Epithelial cell of esophagus (primary cell): Measurements from ENCODE around the gene PARP8.

ENCODE experiments used
- DNase-seq: peaks from one replicate; pipeline ENCODE4 v3.0.0; 2010; ENCODE audit warnings: low read depth
- H3K4me3 ChIP-seq: 2 replicates; pipeline ENCODE4 v1.5.1; 2011; ENCODE audit warnings: mild to moderate bottlenecking, low read length, control low read depth
- CTCF ChIP-seq: IDR thresholded peaks from 2 replicates; pipeline ENCODE4 v1.5.1; 2011; ENCODE audit warnings: low read depth, mild to moderate bottlenecking, low read length, control low read depth, inconsistent platforms; ENCODE audit not compliant: insufficient read depth; ENCODE audit errors: missing control alignments

Gene PARP8

GRCh38 chr5:50836356-50836755, 169.9 kb downstream of the PARP8 start:
- no peak overlapping the region for H3K4me3 ChIP-seq
- no peak for TF ChIP-seq CTCF
- DNase-seq: no peak

GRCh38 chr5:50839472-50839871, 173.0 kb downstream of the PARP8 start:
- DNase-seq: no peak
- no peak for TF ChIP-seq CTCF
- no peak overlapping the region for H3K4me3 ChIP-seq

DNA sequence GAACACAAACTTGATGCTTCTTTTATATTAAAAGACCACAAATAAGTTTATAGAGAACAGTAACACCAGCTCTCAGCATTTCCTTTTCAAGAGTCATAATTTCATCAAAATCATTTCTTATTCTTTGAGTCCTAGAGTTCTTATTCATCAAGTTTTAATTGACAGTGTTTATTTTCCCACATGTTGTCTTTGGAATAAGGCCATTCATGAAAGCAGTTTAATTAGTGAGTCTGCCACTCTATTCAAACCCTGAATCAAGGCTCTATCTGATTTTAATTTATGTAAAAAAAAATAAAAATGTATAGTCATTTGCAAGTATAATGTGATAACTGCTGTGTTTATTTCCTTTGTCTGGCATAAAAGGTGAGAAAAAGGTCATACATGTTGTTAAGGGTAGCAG, 176.7 kb downstream of the PARP8 start:
- H3K4me3 ChIP-seq: no peak overlapping the region
- no peak for DNase-seq
- no peak for TF ChIP-seq CTCF

DNA sequence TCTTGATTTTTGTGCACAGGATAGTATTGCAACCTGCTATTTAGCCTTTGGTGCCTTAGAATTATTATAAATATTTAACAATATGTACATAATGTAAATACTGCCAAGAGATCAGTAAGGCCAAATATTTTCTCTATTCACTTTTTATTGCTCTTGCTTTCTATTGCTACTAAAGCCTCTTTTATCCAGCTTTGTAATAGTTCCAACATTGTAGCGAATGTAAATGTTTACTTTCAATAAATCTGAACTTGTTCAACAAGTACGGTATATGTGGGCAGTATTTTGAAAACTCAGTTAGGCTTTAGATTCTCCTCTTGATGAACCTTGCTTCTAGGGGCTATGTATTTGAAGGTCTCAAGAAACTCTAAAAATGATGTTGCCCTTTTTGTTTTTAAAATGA, 179.8 kb downstream of the PARP8 start:
- no peak for TF ChIP-seq CTCF
- no peak for DNase-seq
- no peak overlapping the region for H3K4me3 ChIP-seq

GRCh38 chr5:50849554-50849953, 183.1 kb downstream of the PARP8 start:
- no peak for TF ChIP-seq CTCF
- H3K4me3 ChIP-seq: no peak overlapping the region
- no peak for DNase-seq

DNA sequence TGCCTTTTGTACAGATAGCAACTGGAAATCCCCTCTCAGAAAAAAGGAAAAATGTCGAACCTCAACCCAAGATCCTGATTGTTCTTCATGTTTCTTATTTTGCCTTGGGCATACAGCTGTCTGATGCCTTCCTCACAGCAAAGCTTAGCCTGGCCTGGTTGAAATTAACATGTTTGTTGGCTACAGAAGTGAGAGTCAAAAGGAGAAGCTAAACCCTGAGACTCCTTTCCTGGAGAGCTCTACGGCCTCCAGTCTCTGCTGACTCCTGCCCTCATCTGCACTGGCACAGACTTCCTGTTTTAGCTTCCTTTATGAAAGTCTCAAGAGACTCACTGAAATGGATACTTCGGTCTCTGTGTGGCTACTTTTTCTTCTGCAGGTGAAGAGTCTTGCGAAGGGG, 186.7 kb downstream of the PARP8 start:
- no peak for TF ChIP-seq CTCF
- DNase-seq: no peak
- H3K4me3 ChIP-seq: no peak overlapping the region

- DNase-seq: no peak
- no peak for TF ChIP-seq CTCF
- H3K4me3 ChIP-seq: no peak overlapping the region
These were observed 187.6 kb downstream of the PARP8 start for GRCh38 chr5:50854082-50854481.
